Testis (tissue), 3 donors: ENCODE measurements around the gene PNPLA5. TPM values are rescaled to one million over a fixed set of nuclear protein-coding genes. Genes with fewer than 3 reads are reported as not detected.

Experiments used
- DNase-seq: peaks from one replicate; pipeline ENCODE4 v3.0.0-alpha.2; 2019
- H3K27ac ChIP-seq, 2 donors: fragments of 200-600 bp; sonication (generic); one replicate each; pipeline ENCODE4 v1.5.1; 2019
- H3K27me3 ChIP-seq: fragments of 200-600 bp; sonication (generic); one replicate; pipeline ENCODE4 v1.5.1; 2019
- H3K36me3 ChIP-seq: fragments of 200-600 bp; sonication (generic); one replicate; pipeline ENCODE4 v1.5.1; 2017; ENCODE audit warnings: low read depth; ENCODE audit errors: missing control alignments
- H3K4me1 ChIP-seq: fragments of 200-600 bp; sonication (generic); one replicate; pipeline ENCODE4 v1.5.1; 2019
- H3K4me3 ChIP-seq, 2 donors: fragments of 200-600 bp; sonication (generic); one replicate each; pipeline ENCODE4 v1.5.1; 2017 to 2019
- H3K9me3 ChIP-seq: fragments of 200-600 bp; sonication (generic); one replicate; pipeline ENCODE4 v1.5.1; 2017
- CTCF ChIP-seq, 3 experiments: fragments of 450-650 bp in 2 of 3; fragments of 200-600 bp in 1 of 3; sonication (generic) in 1 of 3; IDR thresholded peaks; one replicate each; pipeline ENCODE4 v1.5.1; 2016 to 2019; ENCODE audit warnings: antibody characterized with exemption in 3 of 3, mild to moderate bottlenecking in 2 of 3, moderate library complexity in 1 of 3
- POLR2A ChIP-seq: fragments of 450-650 bp; IDR thresholded peaks from one replicate; pipeline ENCODE4 v1.6.1; 2017; ENCODE audit warnings: antibody characterized with exemption, mild to moderate bottlenecking, moderate library complexity
- WGBS, 2 donors: methylation state at CpG; one replicate each; pipeline ENCODE4 v1.1.5; 2018; 5-methylcytosine and 5-hydroxymethylcytosine counted together
- intact Hi-C: fragments of 100-400 bp; cut with DNase I; formaldehyde crosslinking; loops from one replicate; pipeline ENCODE4 v1.15.1; 2023; ENCODE audit warnings: low total_unique reads
- polyA plus RNA-seq: library from polyadenylated mRNA; stranded (reverse); fragments of 350-450 nt; fragmentation: Illumina TruSeq; extraction: RNeasy Lipid Tissue Mini Kit (QIAGEN cat#74804); gene quantifications from one replicate; pipeline ENCODE4 v1.2.3, GENCODE V29; 2014; ENCODE audit warnings: low read depth, low replicate concordance; ENCODE audit not compliant: insufficient read depth
- total RNA-seq, 2 donors: library from RNA; depleted of rRNA; stranded (reverse); fragments of >200 nt; gene quantifications; one replicate each; pipeline ENCODE4 v1.2.3, GENCODE V29; 2016

Gene PNPLA5
- total and polyA plus RNA-seq, 3 donors from 2014 or later = not detected

GRCh38 chr22:43894122-43894521 is 2.3 kb upstream of the PNPLA5 start:
- intact Hi-C loops = no loop called here
- WGBS, 2 donors = 83 to 91% methylated on average over 4 to 5 of the region's 5 CpGs
- Histone ChIP-seq H3K9me3 (no peaks in the 10 kb centered on the region), H3K4me1 (peaks cover 7% of the 10 kb centered on the region), H3K27me3 (no peaks in the 10 kb centered on the region), H3K27ac (no peak overlapping the region), H3K36me3 (no peaks in the 10 kb centered on the region), H3K4me3 (no peak overlapping the region)
- TF ChIP-seq POLR2A = no peak
- no peak for TF ChIP-seq CTCF (IDR thresholded peaks at IDR 0.05)
- no peak for DNase-seq

GRCh38 chr22:43893266-43893665 is 1.5 kb upstream of the PNPLA5 start:
- Histone ChIP-seq H3K36me3 (no peaks in the 10 kb centered on the region), H3K4me1 (peaks cover 7% of the 10 kb centered on the region), H3K4me3 (no peak overlapping the region), H3K9me3 (no peaks in the 10 kb centered on the region), H3K27ac (no peak overlapping the region), H3K27me3 (no peaks in the 10 kb centered on the region)
- TF ChIP-seq POLR2A (no peak), CTCF (IDR thresholded peaks at IDR 0.05) (no peak)
- 59% methylated on average over 5 of the region's 5 CpGs; no CpG with 5 or more reads in 1 of the 2 donors for WGBS, 2 donors
- intact Hi-C loops = no loop called here
- no peak for DNase-seq

- Histone ChIP-seq H3K4me3 (no peak overlapping the region), H3K9me3 (no peaks in the 10 kb centered on the region), H3K36me3 (no peaks in the 10 kb centered on the region), H3K27me3 (no peaks in the 10 kb centered on the region), H3K27ac (no peak overlapping the region), H3K4me1 (peaks cover 7% of the 10 kb centered on the region)
- intact Hi-C loops = no loop called here
- no peak for TF ChIP-seq CTCF (IDR thresholded peaks at IDR 0.05)
- TF ChIP-seq POLR2A = no peak
- no peak for DNase-seq
- WGBS, 2 donors = 61 to 72% methylated on average over 11 to 15 of the region's 15 CpGs
Measured at GRCh38 chr22:43892183-43892894, 526 bp upstream of the PNPLA5 start.

GRCh38 chr22:43890901-43891331 is 897 bp downstream of the PNPLA5 start:
- H3K36me3 ChIP-seq = no peaks in the 10 kb centered on the region
- no peaks in the 10 kb centered on the region for H3K27me3 ChIP-seq
- DNase-seq = no peak
- WGBS, 2 donors = 10 to 14% methylated on average over 1 to 19 of the region's 24 CpGs
- no peak overlapping the region for H3K4me3 ChIP-seq
- no peak overlapping the region for H3K27ac ChIP-seq
- peaks cover 7% of the 10 kb centered on the region for H3K4me1 ChIP-seq
- TF ChIP-seq POLR2A (no peak), CTCF (IDR thresholded peaks at IDR 0.05) (no peak)
- intact Hi-C loops = no loop called here
- H3K9me3 ChIP-seq = no peaks in the 10 kb centered on the region

- intact Hi-C loops = no loop called here
- no peaks in the 10 kb centered on the region for H3K27me3 ChIP-seq
- no peaks in the 10 kb centered on the region for H3K9me3 ChIP-seq
- no peaks in the 10 kb centered on the region for H3K36me3 ChIP-seq
- no peak overlapping the region for H3K27ac ChIP-seq
- TF ChIP-seq CTCF (IDR thresholded peaks at IDR 0.05) (no peak), POLR2A (no peak)
- H3K4me3 ChIP-seq = no peak overlapping the region
- no peak for DNase-seq
- H3K4me1 ChIP-seq = peaks cover 7% of the 10 kb centered on the region
- 58 to 65% methylated on average over 4 of the region's 4 CpGs for WGBS, 2 donors
Measured at GRCh38 chr22:43889860-43890253, 2.0 kb downstream of the PNPLA5 start.
